GM12878 (cell line): ENCODE results near the gene BMERB1. TPM values are rescaled to one million over a fixed set of nuclear protein-coding genes. Genes with fewer than 3 reads are reported as not detected.

Source experiments
- ATAC-seq: fragments of 200-7000 bp; cut with Tn5 transposase; 3 replicates; pipeline ENCODE4 v1.9.1; 2020; ENCODE audit warnings: mild to moderate bottlenecking, moderate library complexity
- BruUV-seq: library from RNA; stranded (reverse); fragments of 400-500 nt; replicated peaks from 2 replicates; lab custom pipeline; 2021; lab: Mats Ljungman, UMichigan
- CTCF ChIA-PET: fragments of 300-600 bp; sonication (Branson Sonifier 250); formaldehyde crosslinking; extraction: SDS; loops from one replicate; lab custom pipeline; 2021; ENCODE audit warnings: inconsistent platforms; lab: Yijun Ruan, JAX
- POLR2A ChIA-PET: fragments of 350-600 bp; formaldehyde crosslinking; extraction: SDS; loops from one replicate; lab custom pipeline; 2021; ENCODE audit warnings: inconsistent platforms; lab: Charles Lee
- RAD21 ChIA-PET: fragments of 300-600 bp; sonication (Branson Sonifier 250); formaldehyde crosslinking; loops from one replicate; lab custom pipeline; 2023; ENCODE audit warnings: antibody characterized with exemption; ENCODE audit not compliant: unreplicated experiment; lab: Charles Lee
- SMC1A ChIA-PET: fragments of 300-600 bp; sonication (Branson Sonifier 250); formaldehyde crosslinking; loops from one replicate; lab custom pipeline; 2023; ENCODE audit not compliant: unreplicated experiment, uncharacterized antibody; lab: Charles Lee
- DNase-seq: peaks from one replicate; pipeline ENCODE4 v3.0.0-alpha.2; 2011; ENCODE audit warnings: low read depth, low spot score
- FAIRE-seq: peaks from 3 replicates; lab custom pipeline; 2011; peaks lifted over from hg19 to GRCh38; lab: Jason Lieb, UNC
- H2AFZ ChIP-seq: 2 replicates; pipeline ENCODE4 v1.6.0; 2011; ENCODE audit warnings: low read depth, low read length, control low read depth; ENCODE audit not compliant: control insufficient read depth
- H3K27ac ChIP-seq: 2 replicates; pipeline ENCODE4 v1.5.1; 2011; ENCODE audit warnings: control low read depth; ENCODE audit not compliant: control insufficient read depth, insufficient read depth
- H3K27me3 ChIP-seq, 2 experiments: replicated peaks in 1 of 2; 2 replicates each; pipeline versions ENCODE4 v1.6.0 to v1.6.1; 2011; ENCODE audit warnings: low read length in 1 of 2; ENCODE audit not compliant: control insufficient read depth in 2 of 2, insufficient read depth in 2 of 2
- H3K36me3 ChIP-seq, 2 experiments: 2 replicates each; pipeline ENCODE4 v1.5.1; 2011; ENCODE audit warnings: low read length in 1 of 2; ENCODE audit not compliant: control insufficient read depth in 2 of 2, insufficient read depth in 2 of 2
- H3K4me1 ChIP-seq: 2 replicates; pipeline ENCODE4 v1.6.1; 2011; ENCODE audit warnings: mild to moderate bottlenecking, low read length, moderate library complexity, mixed read lengths; ENCODE audit not compliant: control insufficient read depth, insufficient read depth
- H3K4me2 ChIP-seq: 2 replicates; pipeline ENCODE4 v1.6.0; 2011; ENCODE audit warnings: control low read depth; ENCODE audit not compliant: control insufficient read depth, insufficient read depth
- H3K4me3 ChIP-seq: fragments of 200-600 bp; sonication (generic); 2 replicates; pipeline ENCODE4 v1.5.1; 2016
- H3K79me2 ChIP-seq: 2 replicates; pipeline ENCODE4 v1.6.0; 2011; ENCODE audit warnings: low read length; ENCODE audit not compliant: control insufficient read depth, insufficient read depth
- H3K9ac ChIP-seq: 2 replicates; pipeline ENCODE4 v1.8.0; 2011; ENCODE audit warnings: low read length, control low read depth, mixed read lengths; ENCODE audit not compliant: control insufficient read depth, insufficient read depth
- H3K9me3 ChIP-seq: replicated peaks from 3 replicates; pipeline ENCODE4 v1.5.1; 2011; ENCODE audit warnings: mild to moderate bottlenecking, low read length; ENCODE audit not compliant: control insufficient read depth, insufficient read depth
- H4K20me1 ChIP-seq: 2 replicates; pipeline ENCODE4 v1.6.0; 2011; ENCODE audit not compliant: control insufficient read depth, insufficient read depth
- MYB ChIP-seq: fragments of 150-350 bp; IDR thresholded peaks from 2 replicates; pipeline ENCODE4 v1.6.1; 2014; ENCODE audit warnings: mild to moderate bottlenecking, low read depth, low read length, borderline replicate concordance
- POLR2A ChIP-seq: IDR thresholded peaks from 2 replicates; pipeline ENCODE4 v1.6.1; 2011; ENCODE audit warnings: low read depth, mild to moderate bottlenecking, low read length
- RFX5 ChIP-seq: IDR thresholded peaks from 2 replicates; pipeline ENCODE4 v1.6.1; 2011; ENCODE audit warnings: low read depth, low read length, improper control_type of control experiment
- TCF3 ChIP-seq: IDR thresholded peaks from 2 replicates; pipeline ENCODE4 v1.6.1; 2012; ENCODE audit warnings: low read depth, mild to moderate bottlenecking, low read length, borderline replicate concordance; ENCODE audit not compliant: insufficient read depth
- WGBS: methylation state at CpG from one replicate; pipeline ENCODE4 v1.1.6; 2016; ENCODE audit warnings: low lambda C conversion rate; ENCODE audit not compliant: insufficient replicate concordance, insufficient coverage; ENCODE audit errors: missing lambda C conversion rate; 5-methylcytosine and 5-hydroxymethylcytosine counted together
- in situ Hi-C: fragments of 300-500 bp; cut with MboI; formaldehyde crosslinking; loops from 9 replicates; pipeline ENCODE4 v1.14.3; 2018; ENCODE audit warnings: mixed read lengths
- intact Hi-C: fragments of 100-400 bp; cut with micrococcal nuclease; formaldehyde crosslinking; loops from one replicate; pipeline ENCODE4 v1.14.2; 2022; ENCODE audit not compliant: unreplicated experiment
- polyA plus RNA-seq, 11 experiments: library from polyadenylated mRNA; depleted of rRNA in 4 of 11; unstranded in 6 of 11; stranded (reverse) in 5 of 11; fragments of >200 nt; fragmentation: Nextera tagmentation in 4 of 11; fragmentation: Illumina TruSeq in 1 of 11; extraction: Ambion mirVana in 4 of 11; extraction: Trizol in 1 of 11; gene quantifications; 1 replicate in 1 of 11; 2 replicates in 10 of 11; pipeline versions ENCODE4 v1.2.1 to v1.2.3, GENCODE V29; 2011 to 2016; ENCODE audit warnings: inconsistent platforms in 2 of 11, missing spikeins in 2 of 11, low read depth in 1 of 11
- total RNA-seq, 4 experiments: library from RNA; depleted of rRNA in 3 of 4; stranded (reverse); fragments of >200 nt in 3 of 4; fragmentation: Illumina TruSeq in 1 of 4; extraction: Trizol in 1 of 4; gene quantifications; 2 replicates each; pipeline versions ENCODE4 v1.2.1 to v1.2.3, GENCODE V29; 2013 to 2021
- TF ChIP-seq, protein P1 (sequence below): IDR thresholded peaks from 2 replicates; pipeline ENCODE4 v1.6.1; 2011; ENCODE audit warnings: low read depth, low read length, improper control_type of control experiment, borderline replicate concordance

Gene BMERB1
- total and polyA plus RNA-seq, 10 of the 15 experiments (the other 5 are each of a cell fraction or from before 2014, with no cell fraction given), result 0.05 to 0.68 (median 0.34) TPM

DNA sequence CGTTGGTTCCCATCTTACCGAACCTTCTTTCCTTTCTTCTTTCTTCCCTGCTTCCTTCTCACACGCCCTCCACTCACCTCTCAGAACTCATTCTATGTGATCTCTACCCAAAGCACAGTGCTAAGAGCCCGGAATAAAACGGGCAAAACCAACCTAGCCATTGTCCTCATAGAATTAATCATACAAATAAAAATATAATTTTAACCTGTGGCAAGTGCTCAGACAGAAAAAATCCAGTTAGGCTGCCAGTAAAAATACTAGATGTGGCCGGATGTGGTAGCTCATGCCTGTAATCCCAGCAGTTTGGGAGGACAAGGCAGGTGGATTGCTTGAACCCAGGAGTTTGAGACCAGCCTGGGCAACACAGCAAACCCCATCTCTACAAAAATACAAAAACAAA lies 27.0 kb downstream of the BMERB1 start (continued):
- TF ChIP-seq, protein P1, sequence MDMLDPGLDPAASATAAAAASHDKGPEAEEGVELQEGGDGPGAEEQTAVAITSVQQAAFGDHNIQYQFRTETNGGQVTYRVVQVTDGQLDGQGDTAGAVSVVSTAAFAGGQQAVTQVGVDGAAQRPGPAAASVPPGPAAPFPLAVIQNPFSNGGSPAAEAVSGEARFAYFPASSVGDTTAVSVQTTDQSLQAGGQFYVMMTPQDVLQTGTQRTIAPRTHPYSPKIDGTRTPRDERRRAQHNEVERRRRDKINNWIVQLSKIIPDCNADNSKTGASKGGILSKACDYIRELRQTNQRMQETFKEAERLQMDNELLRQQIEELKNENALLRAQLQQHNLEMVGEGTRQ, result no peak
- TF ChIP-seq, all 136 proteins: peak for 0

DNA sequence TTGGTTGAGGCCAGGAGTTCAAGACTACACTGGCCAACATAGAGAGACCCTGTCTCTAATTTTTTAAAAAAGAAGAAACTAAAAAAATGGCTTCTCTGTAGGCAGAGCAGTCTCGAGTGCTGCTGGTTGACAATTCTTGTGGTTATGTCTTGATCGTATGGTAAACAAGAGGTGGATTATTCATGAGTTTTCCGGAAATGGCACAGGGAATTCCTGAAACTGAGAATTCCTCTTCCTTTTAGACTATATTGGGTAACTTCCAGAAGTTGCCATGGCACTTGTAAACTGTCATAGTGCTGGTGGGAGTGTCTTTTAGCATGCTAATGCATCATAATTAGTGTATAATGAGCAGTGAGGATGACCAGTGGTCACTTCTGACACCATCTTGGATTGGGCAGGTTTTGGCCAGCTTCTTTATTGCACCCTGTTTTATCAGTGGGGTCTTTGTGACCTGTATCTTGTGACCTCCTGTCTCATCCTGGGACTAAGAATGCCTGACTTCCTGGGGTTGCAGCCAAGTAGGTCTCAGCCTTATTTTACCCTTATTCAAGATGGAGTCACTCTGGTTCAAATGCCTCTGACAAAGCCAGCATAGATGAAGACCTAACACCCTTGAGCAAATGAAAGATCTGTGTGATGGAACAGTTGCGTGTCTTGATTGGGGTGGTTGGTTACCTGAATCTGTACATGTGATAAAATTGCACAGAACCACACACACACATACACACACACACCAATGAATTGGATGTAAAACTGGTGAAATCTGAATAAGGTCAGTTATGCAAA lies 30.2 kb downstream of the BMERB1 start:
- intact Hi-C loops (no loop called here), in situ Hi-C loops (no loop called here)
- no peak for TF ChIP-seq RFX5
- no peak for TF ChIP-seq MYB
- TF ChIP-seq POLR2A, result no peak
- no peak for TF ChIP-seq TCF3
- ATAC-seq, result no peak
- Histone ChIP-seq H3K4me3 (no peak overlapping the region), H4K20me1 (no peaks in the 10 kb centered on the region), H3K4me2 (no peak overlapping the region), H3K4me1 (no peaks in the 10 kb centered on the region), H3K27me3 (no peaks in the 10 kb centered on the region), H3K36me3 (no peaks in the 10 kb centered on the region), H2AFZ (no peak overlapping the region), H3K9me3 (peaks cover 2% of the 10 kb centered on the region; the same call in 1 of the 3 replicates), H3K27ac (no peak overlapping the region), H3K9ac (no peak overlapping the region), H3K79me2 (no peaks in the 10 kb centered on the region)
- no TSS peak for BruUV-seq
- ChIA-PET POLR2A (no interaction called here), CTCF (no interaction called here), RAD21 (no interaction called here), SMC1A (no interaction called here)
- no peak for FAIRE-seq
- DNase-seq, result no peak
- 46% methylated on average over 4 of the region's 4 CpGs for WGBS
